HK-2 (cell line): ENCODE results near the gene GPR137C.
A peak's percentile ranks its signal among the peaks of the same experiment; 100 is the strongest.

Source experiments
- DNase-seq: peaks from one replicate; pipeline ENCODE4 v3.0.0-alpha.2; 2018; ENCODE audit not compliant: unreplicated experiment

Gene GPR137C

DNA sequence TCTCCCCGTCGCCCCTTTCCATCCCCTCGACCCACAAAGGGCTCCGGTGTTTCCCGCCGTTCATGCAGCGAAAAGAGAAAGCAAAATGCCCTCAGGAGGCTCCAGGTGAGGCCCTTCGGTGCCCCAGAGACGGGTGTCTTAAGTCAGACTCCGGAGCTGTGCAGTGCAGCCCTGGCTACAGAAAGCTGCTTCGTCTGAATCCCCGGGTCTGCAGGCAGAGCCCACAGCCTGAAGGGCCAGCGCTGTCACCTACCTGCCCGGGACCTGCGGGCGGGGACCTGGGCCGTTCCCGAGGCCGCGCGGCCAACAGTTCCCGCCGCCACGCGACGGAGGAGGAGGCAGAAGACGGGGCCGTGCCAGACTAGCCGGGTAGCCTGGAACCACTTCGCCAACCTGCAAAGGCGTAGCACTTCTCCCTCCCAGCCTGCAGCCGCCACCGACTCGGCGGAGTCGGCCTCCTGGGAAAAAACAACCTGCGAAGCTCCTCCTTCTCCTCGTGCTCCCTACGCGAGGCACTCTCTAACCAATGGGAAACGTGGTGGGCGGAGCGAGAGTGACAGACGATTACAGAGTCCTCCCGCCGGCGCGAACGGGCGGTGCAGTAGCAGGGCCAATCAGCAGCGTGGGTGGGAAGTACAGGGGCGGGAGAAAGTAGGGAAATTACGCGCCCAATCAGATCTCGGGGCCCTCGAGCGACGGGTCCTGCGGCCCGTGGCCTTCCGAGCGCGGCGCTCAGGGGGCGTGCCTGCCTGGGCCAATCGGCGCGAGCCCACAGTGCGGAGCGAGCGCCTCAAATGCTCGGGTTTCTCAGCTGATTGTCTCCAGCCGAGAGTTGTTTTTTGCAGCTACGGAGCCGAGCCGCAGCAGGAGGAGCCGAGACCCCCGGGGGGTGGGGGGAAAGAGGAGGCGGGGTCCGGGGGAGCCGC, at the start of gene GPR137C, which contains the start of gene TXNDC16:
TSS of gene GPR137C (plus strand) at position 774 of the 926 bp plus-strand sequence. CDS start 312 bp downstream, outside the sequence.
TSS of gene TXNDC16 (minus strand) at position 443 of the 926 bp plus-strand sequence. CDS start 8,948 bp downstream, outside the sequence.
- DNase-seq, result peak; percentile 99

DNA sequence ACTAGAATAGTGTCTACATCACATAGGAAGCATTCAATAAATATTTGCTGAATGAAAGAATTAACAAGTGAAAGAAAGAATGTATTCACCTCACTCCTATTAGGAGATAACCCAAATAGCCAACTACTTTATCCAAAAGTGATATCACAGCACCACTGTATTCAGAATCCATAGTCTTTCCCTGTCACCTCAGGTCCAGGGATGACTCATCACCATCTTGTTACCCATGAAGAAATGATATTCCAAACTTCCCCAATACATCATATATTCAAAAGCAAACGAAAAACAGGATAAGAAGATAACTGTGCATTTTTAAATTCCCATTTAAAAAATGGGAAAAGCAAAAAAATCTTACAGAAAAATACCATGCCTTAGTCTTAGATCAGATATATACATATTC, 39.4 kb upstream of the GPR137C start:
- no peak for DNase-seq

DNA sequence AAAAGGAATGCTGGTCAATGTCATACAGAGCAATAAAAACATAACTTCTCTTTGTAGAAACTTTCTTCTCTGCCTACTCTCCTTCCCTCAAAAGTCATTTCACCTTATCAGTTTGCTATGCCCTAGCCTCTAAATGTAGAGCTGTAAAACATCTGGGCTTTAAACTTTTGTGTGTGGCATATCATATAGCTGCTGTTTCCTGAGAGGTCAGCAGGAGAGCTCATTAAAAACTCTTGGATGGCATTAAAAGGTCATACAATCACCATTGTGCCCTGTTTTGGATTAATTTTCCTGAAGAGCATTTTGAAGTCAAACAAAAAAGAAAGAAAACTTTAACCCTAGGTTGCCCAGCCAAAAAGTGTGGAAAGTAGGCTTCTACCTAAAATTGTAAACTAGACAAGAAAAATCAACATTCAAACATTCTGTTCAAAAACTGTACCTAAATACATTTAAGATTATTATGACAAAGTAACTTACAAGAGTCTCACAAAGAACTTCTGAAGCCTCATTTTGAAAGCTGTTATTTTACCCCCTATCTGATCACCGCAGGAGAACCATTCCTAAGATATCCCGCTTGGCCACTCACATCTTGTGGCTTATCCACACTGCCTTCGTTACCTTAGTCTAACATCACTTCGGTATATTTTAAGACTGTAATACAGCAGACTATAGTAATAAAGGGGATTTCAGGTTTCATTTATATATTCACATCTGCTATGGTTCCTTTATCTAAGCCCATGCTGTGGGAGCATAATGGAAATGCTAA, 38.4 kb upstream of the GPR137C start:
- DNase-seq, result no peak

GRCh38 chr14:52522033-52522432, 30.6 kb upstream of the GPR137C start:
- no peak for DNase-seq

DNA sequence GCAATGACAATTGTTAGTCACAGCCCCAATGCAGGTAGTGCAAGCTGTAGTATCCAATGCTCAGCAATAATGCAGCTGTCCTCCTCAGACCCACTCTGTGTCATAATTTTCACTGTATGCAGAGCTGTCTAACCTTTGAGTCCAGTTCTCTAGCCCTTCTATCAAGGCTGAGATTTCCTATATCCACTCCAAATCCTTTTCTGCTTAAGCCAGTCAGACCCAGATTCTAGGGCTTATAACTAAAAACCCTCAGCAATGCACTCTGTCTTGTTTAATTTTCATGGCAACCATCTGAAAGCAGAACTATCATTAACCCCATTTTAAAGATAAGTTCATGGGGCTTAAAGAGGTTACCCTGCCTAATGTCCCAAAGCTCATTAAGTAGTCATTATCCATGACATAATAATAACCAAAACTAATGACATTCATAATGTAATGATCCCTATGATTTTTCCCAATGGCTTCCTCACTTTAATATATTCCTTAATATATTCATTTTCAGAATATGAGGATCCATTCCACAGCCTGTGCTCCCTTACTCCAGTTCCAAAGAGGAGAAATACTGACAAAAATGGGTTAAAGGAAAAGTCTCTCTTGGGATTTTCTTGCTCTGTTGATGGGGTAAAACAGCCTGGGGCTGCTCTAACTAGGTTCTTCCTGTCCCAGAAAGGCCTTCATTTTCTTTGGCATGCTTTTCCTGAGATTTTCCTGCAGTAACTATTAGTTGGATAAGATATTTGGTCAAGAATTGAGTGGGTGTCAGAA, 29.9 kb upstream of the GPR137C start:
- DNase-seq, result no peak

GRCh38 chr14:52527052-52527451, 25.6 kb upstream of the GPR137C start:
- no peak for DNase-seq

DNA sequence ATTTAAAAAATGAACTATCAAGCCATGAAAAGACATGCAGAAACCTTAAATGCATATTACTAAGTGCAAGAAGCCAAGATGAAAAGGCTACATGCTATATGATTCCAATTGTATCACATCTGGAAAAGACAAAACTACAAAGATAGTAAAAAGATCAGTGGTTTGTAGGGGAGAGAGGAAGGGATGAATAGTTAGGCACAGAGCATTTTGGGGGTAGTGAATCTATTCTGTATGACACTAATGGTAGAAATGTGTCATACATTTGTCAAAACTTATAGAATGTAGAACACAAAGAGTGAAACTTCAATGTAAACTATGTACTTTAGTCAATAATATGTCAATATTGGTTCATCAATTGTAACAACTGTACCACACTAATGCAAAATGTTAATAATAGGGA, 21.2 kb upstream of the GPR137C start:
- DNase-seq, result no peak

DNA sequence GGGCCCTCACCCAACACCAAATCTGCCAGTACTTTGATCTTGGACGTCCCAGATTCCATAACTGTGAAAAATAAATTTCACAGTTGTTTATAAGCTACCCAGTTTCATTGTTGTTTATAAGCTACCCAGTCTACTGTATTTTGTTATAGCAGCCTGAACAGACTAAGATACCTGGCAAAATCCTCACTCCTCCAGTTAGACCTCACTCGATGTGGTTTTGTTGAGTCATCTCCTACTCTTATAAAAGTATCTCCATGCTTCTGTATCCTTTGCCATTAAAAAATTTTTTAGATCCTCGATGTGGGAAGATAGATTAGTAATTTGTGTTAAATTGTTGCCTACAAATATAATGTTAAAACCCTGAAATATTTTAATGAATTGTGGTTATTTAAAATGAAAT, 16.4 kb upstream of the GPR137C start:
- DNase-seq, result no peak

- no peak for DNase-seq
Measured at GRCh38 chr14:52538623-52539022, 14.0 kb upstream of the GPR137C start.

DNA sequence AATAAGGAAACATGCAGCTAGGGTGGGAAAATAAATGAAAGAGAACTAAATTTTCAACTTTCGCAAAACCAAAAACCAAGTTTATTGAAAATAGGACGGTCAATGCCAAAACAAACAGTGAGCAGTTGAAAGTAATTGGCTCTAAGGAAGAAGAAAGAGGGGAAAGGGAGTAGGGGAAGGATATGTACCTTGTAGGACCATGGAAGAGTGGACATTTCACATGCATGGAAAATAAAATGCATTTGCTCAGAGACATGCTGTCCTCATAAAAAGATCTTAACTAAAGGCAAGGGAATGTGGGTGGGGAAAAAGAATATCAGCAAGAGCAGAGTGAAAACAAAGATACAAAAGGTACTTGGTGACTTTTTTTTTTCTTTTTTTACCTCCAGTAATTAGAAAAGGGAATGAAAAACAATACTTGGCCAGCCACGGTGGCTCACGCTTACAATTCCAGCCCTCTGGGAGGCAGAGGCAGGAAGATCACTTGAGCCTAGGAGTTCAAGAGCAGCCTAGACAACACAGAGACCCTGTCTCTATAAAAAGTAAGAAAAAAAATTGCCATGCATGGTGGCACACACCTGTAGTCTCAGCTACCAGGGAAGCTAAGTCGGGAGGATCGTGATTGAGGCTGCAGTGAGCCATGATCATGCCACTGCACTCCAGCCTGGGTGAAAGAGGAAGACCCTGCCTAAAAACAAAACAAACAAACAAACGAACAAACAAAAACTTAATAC, 6.9 kb upstream of the GPR137C start:
- DNase-seq, result no peak

- no peak for DNase-seq
Measured at GRCh38 chr14:52546318-52546670, 6.3 kb upstream of the GPR137C start.

DNA sequence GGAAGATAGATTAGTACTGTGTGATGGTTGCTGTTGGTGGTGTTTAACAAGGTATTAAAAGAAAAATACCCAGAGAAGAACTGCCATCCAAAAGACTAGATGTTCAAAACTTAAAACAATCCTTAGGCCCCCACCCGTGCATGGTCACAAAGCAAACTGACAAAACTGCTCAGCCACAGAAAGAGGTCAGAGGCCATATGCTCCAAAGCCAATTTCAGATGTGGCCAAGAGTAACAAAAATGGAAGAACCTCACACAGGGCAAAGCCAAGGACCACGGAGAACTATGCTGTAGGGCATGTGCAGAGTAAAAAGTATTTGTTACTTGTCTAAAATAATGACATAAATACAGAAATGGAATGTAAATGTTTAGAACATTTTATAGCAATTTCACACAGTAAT, 5.6 kb upstream of the GPR137C start:
- no peak for DNase-seq

DNA sequence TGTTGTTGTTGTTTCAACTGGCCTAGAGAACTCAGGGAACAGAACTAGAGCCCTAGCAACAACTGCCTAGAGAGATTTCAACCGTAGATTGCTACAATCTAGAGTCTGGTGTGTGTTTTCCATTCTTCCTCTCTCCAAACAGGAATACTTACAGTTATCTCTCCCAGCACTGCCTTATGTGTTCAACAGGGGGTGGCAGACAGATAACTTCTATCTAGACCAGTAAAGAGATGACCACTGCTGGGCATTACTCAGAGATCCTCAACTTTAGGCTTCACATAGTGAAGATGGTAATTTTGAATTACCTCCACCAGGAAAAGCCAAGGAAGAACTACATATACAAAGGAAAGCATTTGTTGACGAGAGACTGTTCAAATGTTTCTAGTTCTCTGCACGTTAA, 5.1 kb upstream of the GPR137C start:
- no peak for DNase-seq

- DNase-seq, result no peak
Measured at GRCh38 chr14:52550661-52551060, 2.0 kb upstream of the GPR137C start.

DNA sequence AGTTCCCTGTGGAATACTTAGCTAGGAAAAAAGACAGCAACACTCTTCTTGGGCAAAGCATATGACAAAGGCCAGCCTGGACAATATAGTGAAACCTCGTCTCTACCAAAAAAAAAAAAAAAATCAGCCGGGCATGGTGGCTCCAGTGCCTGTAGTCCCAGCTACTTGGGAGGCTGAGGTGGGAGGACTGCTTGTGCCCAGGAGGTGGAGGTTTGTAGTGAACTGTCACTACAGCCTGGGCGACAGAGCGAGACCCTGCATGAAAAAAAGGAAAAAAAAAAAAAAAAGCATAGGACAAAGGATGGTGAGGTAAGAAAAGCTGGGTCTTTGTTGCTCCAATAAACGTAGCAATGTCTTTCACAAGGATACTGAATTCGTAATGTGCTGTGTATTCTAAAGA, 1.4 kb upstream of the GPR137C start:
- peak; percentile 3 for DNase-seq

DNA sequence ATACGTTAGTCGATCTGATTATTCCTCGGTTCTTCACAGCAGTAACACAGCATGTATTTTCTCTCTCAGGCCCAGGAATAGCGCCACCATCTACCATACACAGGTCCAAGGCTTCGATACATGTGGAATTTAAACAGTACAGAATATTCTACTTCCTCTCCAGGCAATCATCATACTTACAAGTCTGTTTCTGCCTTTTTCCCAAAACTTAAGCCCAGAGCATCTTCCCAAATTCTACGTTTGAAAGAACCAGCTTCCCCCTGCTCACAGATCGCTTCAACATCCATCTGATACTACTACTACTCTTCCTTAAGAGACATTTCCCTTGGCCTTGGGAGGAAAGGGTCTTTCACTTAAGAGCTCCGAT, 957 bp upstream of the GPR137C start:
- no peak for DNase-seq

DNA sequence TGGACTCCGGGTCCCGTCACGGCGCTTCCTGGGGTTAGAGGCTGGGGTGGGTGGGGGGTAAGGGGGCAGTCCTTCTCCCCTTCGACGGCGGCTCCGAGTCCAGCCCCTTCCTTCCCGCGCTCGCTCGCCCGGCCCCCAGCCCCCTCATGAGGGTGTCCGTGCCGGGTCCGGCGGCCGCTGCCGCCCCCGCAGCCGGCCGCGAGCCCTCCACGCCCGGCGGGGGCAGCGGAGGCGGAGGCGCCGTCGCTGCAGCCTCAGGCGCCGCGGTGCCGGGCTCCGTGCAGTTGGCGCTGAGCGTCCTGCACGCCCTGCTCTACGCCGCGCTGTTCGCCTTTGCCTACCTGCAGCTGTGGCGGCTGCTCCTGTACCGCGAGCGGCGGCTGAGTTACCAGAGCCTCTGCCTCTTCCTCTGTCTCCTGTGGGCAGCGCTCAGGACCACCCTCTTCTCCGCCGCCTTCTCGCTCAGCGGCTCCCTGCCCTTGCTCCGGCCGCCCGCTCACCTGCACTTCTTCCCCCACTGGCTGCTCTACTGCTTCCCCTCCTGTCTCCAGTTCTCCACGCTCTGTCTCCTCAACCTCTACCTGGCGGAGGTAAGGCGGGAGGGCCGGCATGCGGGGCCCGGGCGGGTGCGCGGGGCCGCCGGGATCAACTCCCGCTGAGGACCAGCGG, 500 bp downstream of the GPR137C start:
- DNase-seq, result peak; percentile 50

- peak; percentile 71 for DNase-seq
Measured at GRCh38 chr14:52553671-52554575, 1.3 kb downstream of the GPR137C start.

- no peak for DNase-seq
Measured at GRCh38 chr14:52558688-52559087, 6.1 kb downstream of the GPR137C start.

DNA sequence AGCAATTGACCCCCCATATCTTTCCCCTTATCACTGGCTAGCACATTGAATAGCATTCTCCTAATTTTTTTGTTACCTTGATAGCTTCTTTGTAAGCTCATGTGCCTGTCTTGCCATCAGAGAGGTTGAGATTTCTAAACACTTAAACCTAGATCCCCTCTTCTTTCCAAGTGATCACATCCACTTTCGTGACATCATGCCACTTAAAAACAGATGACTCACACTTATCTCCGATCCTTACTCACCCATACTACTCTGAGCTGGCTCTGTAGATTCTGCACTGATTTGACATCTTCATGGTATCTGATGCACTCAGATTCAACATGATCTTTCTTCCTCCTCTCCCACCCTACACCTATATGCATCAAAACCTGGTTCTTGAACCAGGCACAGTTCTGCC, 10.5 kb downstream of the GPR137C start:
- no peak for DNase-seq
